ENCODE data around the gene RAB3B.
A peak's percentile ranks its signal among the peaks of the same experiment; 100 is the strongest.
"Not testable (repeated sequence)": the region's sequence is repeated elsewhere in the genome, so short reads cannot be mapped to it uniquely, and the experiment has no call there.

Gene RAB3B

GRCh38 chr1:51878616-51879336 is 111.7 kb downstream of the RAB3B start, which contains the start of gene NRDC:
Gene NRDC, minus strand, starts transcription at chr1:51878727. Its CDS starts 112 bp downstream, at chr1:51878615.
- peak; percentile 64 for DNase-seq (ENCODE audit: insufficient read length, low spot score)
- FAIRE-seq: peak; percentile 84
- no peak for TF ChIP-seq CTCF (IDR thresholded peaks at IDR 0.05; ENCODE audit: insufficient read depth, missing control alignments)

GRCh38 chr1:51878308-51878615 is 112.2 kb downstream of the RAB3B start:
- TF ChIP-seq CTCF (IDR thresholded peaks at IDR 0.05; ENCODE audit: insufficient read depth, missing control alignments): no peak
- FAIRE-seq: no peak
- DNase-seq (ENCODE audit: insufficient read length, low spot score): no peak

- DNase-seq (ENCODE audit: insufficient read length, low spot score) (no peak), FAIRE-seq (no peak)
- TF ChIP-seq CTCF (IDR thresholded peaks at IDR 0.05; ENCODE audit: insufficient read depth, missing control alignments): no peak
Observed at GRCh38 chr1:51877434-51878307, 112.8 kb downstream of the RAB3B start.

GRCh38 chr1:51875836-51876235 is 114.7 kb downstream of the RAB3B start:
- FAIRE-seq: no peak
- no peak for TF ChIP-seq CTCF (IDR thresholded peaks at IDR 0.05; ENCODE audit: insufficient read depth, missing control alignments)
- DNase-seq (ENCODE audit: insufficient read length, low spot score): no peak

- DNase-seq (ENCODE audit: insufficient read length, low spot score): no peak
- no peak for FAIRE-seq
- no peak for TF ChIP-seq CTCF (IDR thresholded peaks at IDR 0.05; ENCODE audit: insufficient read depth, missing control alignments)
Observed at GRCh38 chr1:51875291-51875772, 115.2 kb downstream of the RAB3B start.

GRCh38 chr1:51873270-51873669 is 117.2 kb downstream of the RAB3B start:
- FAIRE-seq; DNase-seq (ENCODE audit: insufficient read length, low spot score): not testable (repeated sequence)

GRCh38 chr1:51871351-51871975 is 119.0 kb downstream of the RAB3B start:
- no peak for FAIRE-seq
- no peak for DNase-seq (ENCODE audit: insufficient read length, low spot score)
- no peak for TF ChIP-seq CTCF (IDR thresholded peaks at IDR 0.05; ENCODE audit: insufficient read depth, missing control alignments)
